CD4-positive, alpha-beta T cell (primary cell): Measurements from ENCODE around the gene IL18R1. TPM values are rescaled to one million over a fixed set of nuclear protein-coding genes. Genes with fewer than 3 reads are reported as not detected.

Experiments used
- ATAC-seq: fragments of 200-7000 bp; cut with Tn5 transposase; one replicate; pipeline ENCODE4 v1.10.0; 2022; ENCODE audit warnings: mild to moderate bottlenecking; ENCODE audit not compliant: poor library complexity
- CTCF ChIA-PET: fragments of 350-600 bp; sonication (Branson Sonifier 250); formaldehyde crosslinking; loops from one replicate; lab custom pipeline; 2021; ENCODE audit warnings: antibody characterized with exemption, inconsistent platforms; lab: Charles Lee
- POLR2A ChIA-PET: fragments of 350-600 bp; sonication (Branson Sonifier 250); formaldehyde crosslinking; loops from one replicate; lab custom pipeline; 2021; ENCODE audit warnings: antibody characterized with exemption, inconsistent platforms; lab: Charles Lee
- DNase-seq, 14 experiments: peaks; one replicate each; pipeline ENCODE4 v3.0.0-alpha.2; 2013 to 2020; ENCODE audit warnings: mixed read lengths in 2 of 14
- H3K27ac ChIP-seq, 2 donors: one replicate each; pipeline versions ENCODE4 v1.5.1 to v1.7.0; 2013; ENCODE audit warnings: low read length in 2 of 2, low read depth in 1 of 2, mild to moderate bottlenecking in 1 of 2
- H3K27me3 ChIP-seq, 2 experiments: 1 replicate in 1 of 2; 2 replicates in 1 of 2; pipeline versions ENCODE4 v1.6.1 to v1.7.0; 2013; ENCODE audit warnings: low read length in 2 of 2, control low read depth in 1 of 2, mild to moderate bottlenecking in 1 of 2, moderate library complexity in 1 of 2; ENCODE audit not compliant: insufficient read depth in 2 of 2, control insufficient read depth in 1 of 2
- H3K36me3 ChIP-seq: one replicate; pipeline ENCODE4 v1.6.1; 2013; ENCODE audit warnings: low read length, control low read depth; ENCODE audit not compliant: insufficient read depth
- H3K4me1 ChIP-seq: one replicate; pipeline ENCODE4 v1.6.1; 2013; ENCODE audit warnings: low read length, control low read depth; ENCODE audit not compliant: insufficient read depth
- H3K4me3 ChIP-seq: one replicate; pipeline ENCODE4 v1.5.1; 2013; ENCODE audit warnings: mild to moderate bottlenecking, low read length, moderate library complexity
- H3K9me3 ChIP-seq, 2 experiments: 1 replicate in 1 of 2; 2 replicates in 1 of 2; pipeline versions ENCODE4 v1.6.1 to v1.7.0; 2013; ENCODE audit warnings: low read length in 2 of 2, mild to moderate bottlenecking in 2 of 2, control low read depth in 1 of 2, moderate library complexity in 1 of 2; ENCODE audit not compliant: control insufficient read depth in 1 of 2, insufficient read depth in 1 of 2
- H3K27ac Mint-ChIP-seq: one replicate; pipeline ENCODE4 v1.8.0; 2020; ENCODE audit warnings: mixed read lengths
- H3K27me3 Mint-ChIP-seq: one replicate; pipeline ENCODE4 v1.8.0; 2021; ENCODE audit warnings: mixed read lengths
- H3K36me3 Mint-ChIP-seq: one replicate; pipeline ENCODE4 v1.8.0; 2021; ENCODE audit warnings: low read depth, mixed read lengths
- H3K4me1 Mint-ChIP-seq: one replicate; pipeline ENCODE4 v1.8.0; 2021; ENCODE audit warnings: low read depth, mixed read lengths
- H3K4me3 Mint-ChIP-seq: one replicate; pipeline ENCODE4 v1.8.0; 2020; ENCODE audit warnings: mild to moderate bottlenecking, mixed read lengths
- H3K9me3 Mint-ChIP-seq: one replicate; pipeline ENCODE4 v1.8.0; 2020; ENCODE audit warnings: mixed read lengths
- CTCF ChIP-seq: fragments of 200-600 bp; IDR thresholded peaks from one replicate; pipeline ENCODE4 v1.8.0; 2022; ENCODE audit warnings: antibody characterized with exemption, mild to moderate bottlenecking
- intact Hi-C, 2 experiments: fragments of 100-400 bp; cut with DNase I in 1 of 2; cut with micrococcal nuclease in 1 of 2; formaldehyde crosslinking; loops; one replicate each; pipeline versions ENCODE4 v1.15.1 to v1.9.0; 2023 to 2025; cut with DNase I, micrococcal nuclease
- total RNA-seq, 174 experiments: library from RNA in 2 of 174; stranded (reverse) in 2 of 174; gene quantifications; one replicate each; pipeline ENCODE4 v1.2.3 and lab custom pipeline; 2021 to 2026

The IL18R1 gene
- total RNA-seq, 2 experiments from 2014 or later, result 7.6 to 9.1 TPM

GRCh38 chr2:102345329-102345920 is 10.2 kb upstream of the IL18R1 start:
- no peak for DNase-seq
- Mint-ChIP-seq H3K4me1 (no peaks in the 10 kb centered on the region), H3K36me3 (no peaks in the 10 kb centered on the region), H3K27me3 (no peaks in the 10 kb centered on the region), H3K27ac (no peak overlapping the region), H3K4me3 (no peak overlapping the region), H3K9me3 (no peaks in the 10 kb centered on the region)
- Histone ChIP-seq H3K4me1 (no peaks in the 10 kb centered on the region), H3K36me3 (no peaks in the 10 kb centered on the region), H3K27me3 (no peaks in the 10 kb centered on the region), H3K9me3 (no peaks in the 10 kb centered on the region), H3K27ac (no peak overlapping the region), H3K4me3 (no peak overlapping the region)
- POLR2A ChIA-PET, result no interaction called here
- CTCF ChIA-PET, result no interaction called here
- ATAC-seq, result no peak
- intact Hi-C loops, result loop anchor here in 1 of 2 experiments (5.0 kb wide), 1 partner anchor 42 kb away; no protein-coding TSS in a partner anchor
- TF ChIP-seq CTCF, result no peak

GRCh38 chr2:102346381-102347130 is 9.0 kb upstream of the IL18R1 start:
- Mint-ChIP-seq H3K36me3 (no peaks in the 10 kb centered on the region), H3K27me3 (no peaks in the 10 kb centered on the region), H3K27ac (no peak overlapping the region), H3K9me3 (no peaks in the 10 kb centered on the region), H3K4me1 (no peaks in the 10 kb centered on the region), H3K4me3 (no peak overlapping the region)
- no peak for TF ChIP-seq CTCF
- DNase-seq, result no peak
- ChIA-PET POLR2A (no interaction called here), CTCF (interaction anchor here (0.5 kb wide), 1 partner anchor 106 kb away, joined by 3 read pairs; no protein-coding TSS in a partner anchor)
- Histone ChIP-seq H3K9me3 (no peaks in the 10 kb centered on the region), H3K4me1 (no peaks in the 10 kb centered on the region), H3K27ac (no peak overlapping the region), H3K27me3 (no peaks in the 10 kb centered on the region), H3K4me3 (no peak overlapping the region), H3K36me3 (no peaks in the 10 kb centered on the region)
- no peak for ATAC-seq
- intact Hi-C loops, result loop anchor here in 1 of 2 experiments (5.0 kb wide), 1 partner anchor 41 kb away; no protein-coding TSS in a partner anchor

GRCh38 chr2:102350137-102350793 is 5.3 kb upstream of the IL18R1 start:
- H3K27ac ChIP-seq, result no peak overlapping the region
- ChIA-PET POLR2A (no interaction called here), CTCF (no interaction called here)
- Mint-ChIP-seq H3K36me3 (no peaks in the 10 kb centered on the region), H3K4me3 (no peak overlapping the region), H3K27ac (no peak overlapping the region), H3K4me1 (peaks cover 1% of the 10 kb centered on the region), H3K9me3 (no peaks in the 10 kb centered on the region), H3K27me3 (no peaks in the 10 kb centered on the region)
- TF ChIP-seq CTCF, result no peak
- H3K4me3 ChIP-seq, result no peak overlapping the region
- H3K36me3 ChIP-seq, result no peaks in the 10 kb centered on the region
- peaks cover under 1% of the 10 kb centered on the region for H3K4me1 ChIP-seq
- ATAC-seq (no peak), DNase-seq (no peak)
- intact Hi-C loops, result no loop called here
- no peaks in the 10 kb centered on the region for H3K9me3 ChIP-seq
- no peaks in the 10 kb centered on the region for H3K27me3 ChIP-seq
